IPS-NIHi7 (cell line): ENCODE measurements around the gene TRIM41.
"Not testable (repeated sequence)": the region's sequence is repeated elsewhere in the genome, so short reads cannot be mapped to it uniquely, and the experiment has no call there.

Source experiments
- DNase-seq: peaks from one replicate; pipeline ENCODE4 v3.0.0; 2012; ENCODE audit warnings: mixed read lengths; ENCODE audit errors: extremely low spot score

Gene TRIM41

GRCh38 chr5:181192337-181193046 lies 30.6 kb upstream of the TRIM41 start:
- DNase-seq: no peak

DNA sequence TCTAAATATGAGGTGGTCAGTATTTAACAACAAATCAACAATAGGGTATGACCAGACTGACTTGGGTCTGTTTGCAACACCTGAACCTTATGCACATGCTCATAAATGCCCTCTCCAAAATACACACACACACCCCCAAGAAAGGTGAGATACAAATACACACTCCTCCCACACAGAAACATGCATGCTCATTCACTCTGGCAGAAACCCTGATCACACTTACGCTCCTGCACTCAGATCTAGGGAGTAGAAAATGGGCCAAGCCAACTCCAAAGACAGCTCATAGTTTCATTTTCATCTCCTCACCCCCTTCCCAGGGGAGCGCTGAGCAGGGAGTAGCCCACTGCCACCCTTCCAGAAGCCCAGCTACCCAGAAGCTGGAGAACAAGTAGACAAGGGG lies 29.4 kb upstream of the TRIM41 start:
- DNase-seq: no peak

GRCh38 chr5:181194489-181195248 lies 28.4 kb upstream of the TRIM41 start:
- no peak for DNase-seq

- DNase-seq: no peak
Observed at GRCh38 chr5:181195249-181195761, 27.8 kb upstream of the TRIM41 start.

- no peak for DNase-seq
Observed at GRCh38 chr5:181197326-181197951, 25.6 kb upstream of the TRIM41 start.

GRCh38 chr5:181198106-181198685 lies 24.9 kb upstream of the TRIM41 start:
- no peak for DNase-seq

DNA sequence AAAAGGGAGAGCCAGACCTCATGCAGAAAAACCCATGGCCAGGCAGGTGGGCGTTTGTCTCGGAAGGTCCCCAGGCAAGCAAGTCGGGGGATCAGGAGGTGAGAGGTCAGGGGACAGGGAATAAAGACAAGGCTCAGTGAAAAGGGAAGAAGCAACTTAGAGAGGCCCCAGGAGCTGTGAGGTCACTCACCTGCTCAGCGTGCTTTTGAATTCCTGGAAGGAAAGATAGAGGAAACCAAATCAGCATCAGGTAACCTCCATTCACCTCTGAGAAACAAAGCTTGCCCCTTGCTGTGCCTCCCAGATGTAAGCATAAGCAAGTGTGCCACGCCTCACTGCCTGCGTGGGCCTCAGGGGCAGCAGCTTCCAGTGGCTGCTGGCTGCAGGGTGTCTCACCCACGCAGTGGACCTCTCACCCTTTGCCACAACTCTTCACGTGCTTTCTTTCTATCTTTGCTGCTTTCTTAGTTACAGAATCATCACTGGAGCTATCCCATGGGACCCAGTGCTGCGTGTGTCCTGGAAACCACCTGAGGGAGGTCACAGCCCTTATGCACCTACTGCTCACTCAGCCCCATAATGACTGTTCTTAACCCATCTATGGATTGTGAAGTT lies 24.1 kb upstream of the TRIM41 start:
- no peak for DNase-seq

GRCh38 chr5:181199881-181200638 lies 23.0 kb upstream of the TRIM41 start:
- DNase-seq: no peak

DNA sequence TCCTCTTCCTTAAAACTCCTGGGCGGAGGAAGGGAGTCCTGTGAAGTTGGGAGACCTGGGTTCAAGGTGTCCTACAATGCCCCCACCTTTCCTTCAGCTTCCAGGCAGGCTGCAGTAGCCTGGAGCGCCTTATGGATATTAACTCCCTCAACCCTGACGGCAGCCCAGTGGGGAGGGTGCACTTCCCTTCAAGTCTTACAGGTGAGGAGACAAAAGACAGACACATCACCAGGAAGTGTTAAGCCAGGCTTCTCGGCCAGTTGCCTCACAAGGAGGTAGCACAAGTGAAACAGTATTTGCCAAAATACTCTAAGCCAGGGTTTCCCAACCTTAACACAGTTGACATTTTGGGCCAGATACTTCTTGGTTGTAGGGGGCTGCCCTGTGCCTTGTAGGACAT lies 22.3 kb upstream of the TRIM41 start:
- no peak for DNase-seq

GRCh38 chr5:181203093-181203711 lies 19.9 kb upstream of the TRIM41 start:
- DNase-seq: no peak

DNA sequence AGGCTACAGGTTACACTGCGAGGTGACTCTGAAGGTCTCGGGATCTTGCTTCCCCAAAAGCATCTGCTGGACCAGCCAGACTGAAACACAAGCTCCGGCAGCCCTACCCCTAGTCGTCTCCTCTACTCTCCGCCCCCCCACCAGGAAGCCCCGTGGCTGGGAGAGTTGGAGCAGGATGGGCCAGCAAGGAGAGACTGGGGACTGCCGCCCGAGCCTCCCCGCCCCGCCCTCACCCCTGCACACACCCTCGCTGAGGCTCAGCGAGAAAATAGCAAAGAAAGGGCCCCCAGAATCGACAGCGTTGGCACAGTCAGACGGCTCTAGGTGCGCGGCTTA lies 19.3 kb upstream of the TRIM41 start:
- no peak for DNase-seq

- DNase-seq: no peak
Observed at GRCh38 chr5:181204113-181204825, 18.8 kb upstream of the TRIM41 start.

DNA sequence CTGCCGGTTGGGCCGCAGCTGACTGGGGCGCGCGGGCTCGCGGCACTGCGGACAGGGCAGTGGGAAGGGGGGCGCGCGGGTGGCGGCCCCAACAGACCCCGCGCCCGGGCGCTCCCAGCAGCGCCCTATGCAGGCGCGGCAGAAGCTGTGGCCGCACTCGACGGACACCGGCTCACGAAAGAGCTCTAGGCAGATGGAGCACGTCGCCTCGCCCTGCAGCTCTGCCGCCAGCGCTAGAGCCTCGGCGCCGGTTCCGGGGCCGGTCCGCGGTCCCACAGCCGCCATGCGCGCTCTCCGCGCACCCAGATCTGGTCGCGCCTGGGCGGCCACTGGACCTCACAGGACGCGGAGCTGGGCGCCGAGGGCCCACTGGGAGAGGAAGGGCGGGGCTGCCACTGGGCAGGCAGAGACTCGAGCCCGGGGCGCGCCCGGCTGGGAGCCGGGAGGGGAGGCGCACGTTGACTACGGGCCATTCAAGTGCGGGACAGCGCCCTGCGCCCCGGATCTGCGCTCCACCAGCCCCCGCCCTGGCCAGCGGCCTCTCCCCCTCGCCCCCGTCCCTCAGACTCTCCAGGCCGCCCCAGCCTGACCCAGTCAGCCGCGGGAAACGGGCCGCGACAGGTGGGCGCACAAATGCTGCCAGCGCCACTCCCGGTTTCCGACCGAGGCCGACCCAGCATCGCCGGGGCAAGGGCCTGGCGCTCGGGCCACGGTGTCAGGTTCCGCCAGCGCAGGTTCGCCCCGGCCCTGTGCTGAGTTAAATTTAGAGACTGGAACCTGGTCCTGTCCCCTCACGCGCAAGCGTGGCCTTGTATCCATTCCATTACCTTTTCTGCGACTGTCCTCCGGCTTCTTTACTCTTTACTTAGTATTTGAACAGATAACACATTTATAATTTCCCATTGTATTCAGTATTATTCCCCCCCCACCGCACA lies 18.0 kb upstream of the TRIM41 start, which contains the start of gene TRIM7:
Gene TRIM7 (minus strand): TSS at position 371 of the 935 bp plus-strand sequence. CDS start 86 bp downstream, at position 285.
- no peak for DNase-seq

GRCh38 chr5:181205761-181206649 lies 17.1 kb upstream of the TRIM41 start:
- no peak for DNase-seq

DNA sequence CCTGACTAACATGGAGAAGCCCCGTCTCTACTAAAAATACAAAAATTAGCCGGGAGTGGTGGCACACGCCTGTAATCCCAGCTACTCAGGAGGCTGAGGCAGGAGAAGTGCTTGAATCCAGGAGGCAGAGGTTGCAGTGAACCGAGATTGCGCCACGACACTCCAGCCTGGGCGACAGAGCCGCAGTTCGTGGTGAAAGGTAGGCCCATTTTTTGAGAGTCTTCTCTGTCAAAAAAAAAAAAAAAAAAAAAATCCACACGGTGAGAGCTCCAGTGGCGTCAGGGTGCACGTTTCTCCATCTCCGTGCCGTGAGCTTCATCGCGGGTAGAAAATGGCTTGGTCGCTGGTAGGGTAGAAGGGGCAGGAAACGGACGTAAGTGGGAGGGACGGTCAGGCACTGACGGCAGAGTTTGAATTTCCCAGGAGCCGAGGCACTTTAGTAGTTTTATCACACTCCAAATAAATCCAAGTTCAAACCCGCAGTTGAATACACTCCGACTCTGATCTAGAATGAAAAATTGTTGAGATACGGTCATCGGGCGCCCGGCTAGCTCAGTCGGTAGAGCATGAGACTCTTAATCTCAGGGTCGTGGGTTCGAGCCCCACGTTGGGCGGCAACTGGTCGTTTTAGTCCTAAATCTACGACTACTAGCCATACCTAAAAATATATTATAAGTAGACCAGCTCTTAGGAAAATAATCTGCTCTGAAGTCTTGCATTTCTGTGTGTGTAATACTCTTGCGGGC lies 15.7 kb upstream of the TRIM41 start:
- no peak for DNase-seq

DNA sequence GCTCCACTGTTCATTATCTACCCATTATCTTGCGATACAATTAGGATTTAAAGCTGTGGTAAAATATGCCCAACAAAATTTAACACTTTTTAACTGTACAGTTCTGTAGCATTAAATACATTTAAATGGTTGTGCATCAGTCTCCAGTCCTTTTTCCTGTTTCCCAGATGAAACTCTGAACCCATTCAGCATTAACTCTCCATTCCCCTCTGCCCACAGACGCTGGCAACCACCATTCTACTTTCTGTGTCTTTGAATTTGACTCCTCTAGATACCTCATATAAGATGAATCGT lies 15.2 kb upstream of the TRIM41 start:
- no peak for DNase-seq

DNA sequence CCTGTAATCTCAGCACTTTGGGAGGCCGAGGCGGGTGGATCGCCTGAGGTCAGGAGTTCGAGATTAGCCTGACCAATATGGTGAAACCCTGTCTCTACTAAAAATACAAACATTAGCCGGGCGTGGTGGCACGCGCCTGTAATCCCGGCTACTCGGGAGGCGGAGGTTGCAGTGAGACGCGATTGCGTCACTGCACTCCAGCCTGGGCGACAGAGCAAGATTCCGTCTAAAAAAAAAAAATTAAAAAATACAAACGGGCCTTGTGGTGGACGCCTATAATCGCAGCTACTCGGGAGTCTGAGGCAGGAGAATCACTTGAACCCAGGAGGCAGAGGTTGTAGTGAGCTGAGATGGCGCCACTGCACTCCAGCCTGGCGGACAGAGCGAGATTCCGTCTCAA lies 14.1 kb upstream of the TRIM41 start:
- DNase-seq: not testable (repeated sequence)
